SW480 (cell line): ENCODE data around the gene FAM168B.

Experiments used
- DNase-seq: peaks from one replicate; pipeline ENCODE4 v3.0.0-alpha.2; 2016; ENCODE audit warnings: low spot score

The FAM168B gene

DNA sequence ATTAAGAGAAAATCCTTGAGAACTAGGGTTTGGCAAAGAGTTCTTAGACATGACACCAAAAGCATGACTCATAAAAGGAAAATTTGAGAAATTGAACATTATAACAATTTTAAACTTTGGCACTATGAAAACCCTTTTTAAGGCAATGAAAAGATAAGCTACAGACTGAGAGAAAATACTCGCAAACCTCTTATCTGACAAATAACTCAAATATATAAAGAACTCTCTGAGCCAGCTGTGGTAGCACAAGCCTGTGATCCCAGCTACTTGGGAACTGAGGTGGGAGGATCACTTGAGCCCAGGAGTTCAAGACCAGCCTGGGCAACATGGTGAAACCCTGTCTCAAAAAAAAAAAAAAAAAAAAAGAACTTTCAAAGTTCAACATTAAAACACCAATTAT lies 70.5 kb downstream of the FAM168B start:
- no peak for DNase-seq

GRCh38 chr2:131016826-131017741 lies 76.2 kb downstream of the FAM168B start:
- DNase-seq: no peak

DNA sequence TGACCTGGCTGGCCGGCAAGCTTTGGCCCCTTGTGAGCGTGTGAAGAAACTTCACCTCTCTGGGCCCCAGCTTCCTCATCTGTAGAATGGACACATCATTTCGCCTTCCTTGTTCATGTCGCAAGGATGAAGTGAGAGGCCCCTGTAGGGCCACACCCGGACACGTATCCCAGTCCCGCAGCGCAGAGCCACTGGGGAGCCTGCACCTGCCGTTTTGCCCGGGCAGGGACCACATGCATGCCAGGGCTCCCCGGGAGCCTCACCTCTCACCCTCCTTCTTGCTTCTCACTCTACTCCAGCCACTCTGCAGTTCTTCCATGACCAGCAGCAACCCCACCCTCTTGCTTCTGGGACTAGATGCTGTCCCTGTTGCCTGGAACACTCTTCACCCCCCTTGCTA lies 77.5 kb downstream of the FAM168B start:
- DNase-seq: no peak

GRCh38 chr2:131014141-131014540 lies 79.1 kb downstream of the FAM168B start:
- no peak for DNase-seq

GRCh38 chr2:131011486-131011885 lies 81.8 kb downstream of the FAM168B start:
- no peak for DNase-seq

DNA sequence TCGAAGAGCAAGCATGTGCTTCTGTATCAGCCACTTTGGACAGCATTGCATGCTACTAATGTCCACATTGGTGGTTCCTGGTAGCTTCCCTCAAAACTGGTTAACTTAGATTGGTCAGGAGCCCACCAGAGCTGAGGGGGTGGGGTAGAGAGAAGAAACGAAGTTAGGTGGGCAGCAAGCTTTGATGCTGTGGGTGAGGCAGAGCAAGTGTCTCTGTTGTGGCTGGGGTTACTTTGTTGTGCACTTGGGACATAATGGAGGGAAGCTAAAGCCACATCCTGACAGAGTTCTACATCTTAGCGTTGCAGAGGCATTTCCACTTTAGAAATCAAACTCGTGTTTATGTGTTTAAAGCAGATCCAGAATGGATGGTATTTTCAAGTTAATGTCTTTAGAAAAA lies 82.7 kb downstream of the FAM168B start:
- DNase-seq: no peak

- DNase-seq: no peak
Measured at GRCh38 chr2:131009713-131010475, 83.4 kb downstream of the FAM168B start.

DNA sequence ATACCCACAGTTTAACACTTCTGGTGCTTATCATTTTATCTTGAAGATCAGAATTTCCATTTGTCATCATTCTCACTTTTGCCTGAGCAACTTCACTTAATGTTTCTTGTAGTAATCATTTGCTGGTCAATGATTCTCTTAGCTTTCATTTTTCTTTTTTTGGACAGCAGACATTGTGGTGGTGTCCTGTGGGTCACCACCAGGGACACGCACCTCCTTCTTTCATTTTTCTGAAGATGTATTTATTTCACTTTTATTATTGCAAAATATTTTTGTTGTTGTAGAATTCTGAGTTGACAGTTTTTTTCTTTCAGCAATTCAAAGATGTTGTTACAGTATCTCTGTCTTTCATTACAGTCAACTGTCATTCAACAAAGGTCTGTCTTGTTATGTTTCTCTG lies 84.3 kb downstream of the FAM168B start:
- no peak for DNase-seq

GRCh38 chr2:131006561-131006960 lies 86.7 kb downstream of the FAM168B start:
- no peak for DNase-seq

DNA sequence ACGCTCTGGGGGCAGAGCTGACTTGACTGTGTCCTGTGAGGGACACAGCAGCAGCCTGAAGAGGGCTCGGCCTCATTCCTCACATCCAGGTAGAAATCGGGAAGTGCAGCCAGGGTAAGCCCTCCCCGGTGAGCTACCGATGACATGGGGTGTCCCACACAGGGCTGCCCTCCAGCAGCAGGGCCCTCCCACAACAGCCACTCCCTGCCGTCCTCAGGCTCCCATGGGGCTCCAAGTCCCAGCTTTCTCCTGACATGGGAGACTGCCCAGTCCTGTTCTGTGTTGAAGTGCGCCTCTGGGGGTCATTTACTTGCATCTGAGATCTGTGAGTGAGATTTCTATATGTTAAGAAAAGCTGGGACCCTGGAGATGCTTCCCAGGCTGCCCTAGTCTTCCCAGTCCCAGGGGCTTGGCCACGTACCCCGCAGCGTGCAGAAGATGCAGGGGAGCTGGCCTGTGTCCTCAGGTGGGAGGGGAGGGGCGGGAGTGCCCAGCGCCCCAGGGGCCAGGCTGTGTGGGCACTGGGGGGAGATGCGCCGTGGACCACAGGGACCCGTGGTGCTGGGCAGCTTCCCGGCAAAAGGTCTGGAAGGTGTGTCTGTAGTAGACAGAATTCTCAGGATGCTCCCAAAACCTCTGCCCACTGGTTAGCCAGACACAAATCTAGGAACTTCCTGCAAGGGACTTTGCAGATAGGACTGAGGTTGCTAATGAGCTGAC lies 87.9 kb downstream of the FAM168B start:
- DNase-seq: no peak

GRCh38 chr2:131004446-131005209 lies 88.6 kb downstream of the FAM168B start:
- no peak for DNase-seq

GRCh38 chr2:130998561-130998960 lies 94.7 kb downstream of the FAM168B start:
- no peak for DNase-seq
